ENCODE data around the gene B3GALNT1.

Gene B3GALNT1

GRCh38 chr3:161072751-161073150, 32.4 kb downstream of the B3GALNT1 start:
- Histone ChIP-seq H3K4ac (ENCODE audit: low read length) (no peak overlapping the region), H3K79me1 (ENCODE audit: low read depth, low read length) (no peaks in the 10 kb centered on the region), H3K27me3 (ENCODE audit: control insufficient read depth in 3 of 3, insufficient read depth in 3 of 3, low read depth in 1 of 3, low read length in 3 of 3) (no peaks in the 10 kb centered on the region), H3K4me1 (ENCODE audit: control insufficient read depth in 2 of 2, insufficient read depth in 1 of 2, low read depth in 1 of 2, low read length in 2 of 2) (peaks cover 0 to 5% of the 10 kb centered on the region in 2 donors), H3K18ac (ENCODE audit: low read length) (no peak overlapping the region), H4K91ac (ENCODE audit: low read depth, low read length, poor library complexity) (no peak overlapping the region), H2BK120ac (ENCODE audit: low read depth, low read length) (no peak overlapping the region), H3K23ac (ENCODE audit: low read depth, low read length, poor library complexity) (no peak overlapping the region), H3K4me2 (ENCODE audit: insufficient read depth, low read length, poor library complexity, severe bottlenecking) (no peak overlapping the region), H2AFZ (ENCODE audit: low read length) (no peak overlapping the region), H2AK5ac (ENCODE audit: low read depth, low read length) (no peak overlapping the region), H2BK12ac (ENCODE audit: low read length) (no peak overlapping the region), H3K27ac (replicated peaks; ENCODE audit: low read length) (no peak overlapping the region), H3K36me3 (replicated peaks in 1 of 2; ENCODE audit: control insufficient read depth in 2 of 2, insufficient read depth in 2 of 2, low read length in 2 of 2) (peaks cover 0 to 20% of the 10 kb centered on the region in 2 donors), H4K8ac (ENCODE audit: low read depth, low read length) (no peak overlapping the region), H3K9ac (ENCODE audit: low read depth, low read length, poor library complexity) (no peak overlapping the region), H3K9me3 (replicated peaks in 1 of 2; ENCODE audit: control insufficient read depth in 2 of 2, insufficient read depth in 1 of 2, low read depth in 1 of 2, low read length in 2 of 2) (no peaks in the 10 kb centered on the region), H2BK5ac (ENCODE audit: low read length) (no peak overlapping the region), H3K14ac (ENCODE audit: low read length) (no peak overlapping the region), H3K4me3 (ENCODE audit: low read length in 2 of 2) (no peak overlapping the region), H2BK15ac (ENCODE audit: low read length) (no peak overlapping the region)
- no peak for DNase-seq (ENCODE audit: low spot score)

- H4K8ac ChIP-seq (ENCODE audit: low read depth, low read length): no peak overlapping the region
- H2BK15ac ChIP-seq (ENCODE audit: low read length): no peak overlapping the region
- no peak overlapping the region for H2BK5ac ChIP-seq (ENCODE audit: low read length)
- peaks cover 2 to 26% of the 10 kb centered on the region in 2 donors for H3K36me3 ChIP-seq (replicated peaks in 1 of 2; ENCODE audit: control insufficient read depth in 2 of 2, insufficient read depth in 2 of 2, low read length in 2 of 2)
- no peak overlapping the region for H2BK12ac ChIP-seq (ENCODE audit: low read length)
- no peaks in the 10 kb centered on the region for H3K9me3 ChIP-seq (replicated peaks in 1 of 2; ENCODE audit: control insufficient read depth in 2 of 2, insufficient read depth in 1 of 2, low read depth in 1 of 2, low read length in 2 of 2)
- no peak overlapping the region for H2AFZ ChIP-seq (ENCODE audit: low read length)
- H3K4me1 ChIP-seq (ENCODE audit: control insufficient read depth in 2 of 2, insufficient read depth in 1 of 2, low read depth in 1 of 2, low read length in 2 of 2): peaks cover 0 to 5% of the 10 kb centered on the region in 2 donors
- H3K4me3 ChIP-seq (ENCODE audit: low read length in 2 of 2): no peak overlapping the region
- DNase-seq (ENCODE audit: low spot score): no peak
- no peak overlapping the region for H3K23ac ChIP-seq (ENCODE audit: low read depth, low read length, poor library complexity)
- no peaks in the 10 kb centered on the region for H3K79me1 ChIP-seq (ENCODE audit: low read depth, low read length)
- H3K4me2 ChIP-seq (ENCODE audit: insufficient read depth, low read length, poor library complexity, severe bottlenecking): no peak overlapping the region
- H2AK5ac ChIP-seq (ENCODE audit: low read depth, low read length): no peak overlapping the region
- no peak overlapping the region for H3K4ac ChIP-seq (ENCODE audit: low read length)
- no peaks in the 10 kb centered on the region for H3K27me3 ChIP-seq (ENCODE audit: control insufficient read depth in 3 of 3, insufficient read depth in 3 of 3, low read depth in 1 of 3, low read length in 3 of 3)
- H4K91ac ChIP-seq (ENCODE audit: low read depth, low read length, poor library complexity): no peak overlapping the region
- H2BK120ac ChIP-seq (ENCODE audit: low read depth, low read length): no peak overlapping the region
- no CpG with 5 or more reads among the region's 1 CpG for WGBS, 2 donors (ENCODE audit: extremely low coverage in 2 of 2, insufficient read length in 2 of 2, insufficient replicate concordance in 1 of 2)
- no peak overlapping the region for H3K27ac ChIP-seq (replicated peaks; ENCODE audit: low read length)
- H3K9ac ChIP-seq (ENCODE audit: low read depth, low read length, poor library complexity): no peak overlapping the region
- H3K18ac ChIP-seq (ENCODE audit: low read length): no peak overlapping the region
- H3K14ac ChIP-seq (ENCODE audit: low read length): no peak overlapping the region
Measured at GRCh38 chr3:161072211-161072621, 32.9 kb downstream of the B3GALNT1 start.

- Histone ChIP-seq H3K4me1 (ENCODE audit: control insufficient read depth in 2 of 2, insufficient read depth in 1 of 2, low read depth in 1 of 2, low read length in 2 of 2) (peaks cover 0 to 5% of the 10 kb centered on the region in 2 donors), H3K4ac (ENCODE audit: low read length) (no peak overlapping the region), H3K27me3 (ENCODE audit: control insufficient read depth in 3 of 3, insufficient read depth in 3 of 3, low read depth in 1 of 3, low read length in 3 of 3) (no peaks in the 10 kb centered on the region), H3K4me3 (ENCODE audit: low read length in 2 of 2) (no peak overlapping the region), H2BK15ac (ENCODE audit: low read length) (no peak overlapping the region), H3K9me3 (replicated peaks in 1 of 2; ENCODE audit: control insufficient read depth in 2 of 2, insufficient read depth in 1 of 2, low read depth in 1 of 2, low read length in 2 of 2) (no peaks in the 10 kb centered on the region), H2BK12ac (ENCODE audit: low read length) (no peak overlapping the region), H3K36me3 (replicated peaks in 1 of 2; ENCODE audit: control insufficient read depth in 2 of 2, insufficient read depth in 2 of 2, low read length in 2 of 2) (peaks cover 2 to 26% of the 10 kb centered on the region in 2 donors), H3K9ac (ENCODE audit: low read depth, low read length, poor library complexity) (no peak overlapping the region), H3K18ac (ENCODE audit: low read length) (no peak overlapping the region), H3K79me1 (ENCODE audit: low read depth, low read length) (no peaks in the 10 kb centered on the region), H3K14ac (ENCODE audit: low read length) (no peak overlapping the region), H4K8ac (ENCODE audit: low read depth, low read length) (no peak overlapping the region), H3K27ac (replicated peaks; ENCODE audit: low read length) (no peak overlapping the region), H2BK120ac (ENCODE audit: low read depth, low read length) (no peak overlapping the region), H3K23ac (ENCODE audit: low read depth, low read length, poor library complexity) (no peak overlapping the region), H2AK5ac (ENCODE audit: low read depth, low read length) (no peak overlapping the region), H3K4me2 (ENCODE audit: insufficient read depth, low read length, poor library complexity, severe bottlenecking) (no peak overlapping the region), H2BK5ac (ENCODE audit: low read length) (no peak overlapping the region), H4K91ac (ENCODE audit: low read depth, low read length, poor library complexity) (no peak overlapping the region), H2AFZ (ENCODE audit: low read length) (no peak overlapping the region)
- no CpG with 5 or more reads among the region's 6 CpGs for WGBS, 2 donors (ENCODE audit: extremely low coverage in 2 of 2, insufficient read length in 2 of 2, insufficient replicate concordance in 1 of 2)
- DNase-seq (ENCODE audit: low spot score): no peak
Measured at GRCh38 chr3:161070980-161071663, 34.0 kb downstream of the B3GALNT1 start.

GRCh38 chr3:161070252-161070930, 34.8 kb downstream of the B3GALNT1 start:
- H3K4me3 ChIP-seq (ENCODE audit: low read length in 2 of 2): no peak overlapping the region
- H3K9ac ChIP-seq (ENCODE audit: low read depth, low read length, poor library complexity): no peak overlapping the region
- H2AK5ac ChIP-seq (ENCODE audit: low read depth, low read length): no peak overlapping the region
- no peak overlapping the region for H2BK15ac ChIP-seq (ENCODE audit: low read length)
- H3K4me1 ChIP-seq (ENCODE audit: control insufficient read depth in 2 of 2, insufficient read depth in 1 of 2, low read depth in 1 of 2, low read length in 2 of 2): peaks cover 0 to 5% of the 10 kb centered on the region in 2 donors
- no CpG with 5 or more reads among the region's 9 CpGs for WGBS, 2 donors (ENCODE audit: extremely low coverage in 2 of 2, insufficient read length in 2 of 2, insufficient replicate concordance in 1 of 2)
- H2BK12ac ChIP-seq (ENCODE audit: low read length): no peak overlapping the region
- no peaks in the 10 kb centered on the region for H3K27me3 ChIP-seq (ENCODE audit: control insufficient read depth in 3 of 3, insufficient read depth in 3 of 3, low read depth in 1 of 3, low read length in 3 of 3)
- no peak overlapping the region for H3K4ac ChIP-seq (ENCODE audit: low read length)
- no peak overlapping the region for H3K4me2 ChIP-seq (ENCODE audit: insufficient read depth, low read length, poor library complexity, severe bottlenecking)
- no peak overlapping the region for H3K27ac ChIP-seq (replicated peaks; ENCODE audit: low read length)
- no peak overlapping the region for H3K23ac ChIP-seq (ENCODE audit: low read depth, low read length, poor library complexity)
- no peak overlapping the region for H2BK120ac ChIP-seq (ENCODE audit: low read depth, low read length)
- H3K14ac ChIP-seq (ENCODE audit: low read length): peak overlapping the region; percentile 14
- no peak overlapping the region for H4K8ac ChIP-seq (ENCODE audit: low read depth, low read length)
- H2AFZ ChIP-seq (ENCODE audit: low read length): no peak overlapping the region
- DNase-seq (ENCODE audit: low spot score): no peak
- peaks cover 2 to 26% of the 10 kb centered on the region in 2 donors for H3K36me3 ChIP-seq (replicated peaks in 1 of 2; ENCODE audit: control insufficient read depth in 2 of 2, insufficient read depth in 2 of 2, low read length in 2 of 2)
- no peaks in the 10 kb centered on the region for H3K9me3 ChIP-seq (replicated peaks in 1 of 2; ENCODE audit: control insufficient read depth in 2 of 2, insufficient read depth in 1 of 2, low read depth in 1 of 2, low read length in 2 of 2)
- no peak overlapping the region for H3K18ac ChIP-seq (ENCODE audit: low read length)
- H3K79me1 ChIP-seq (ENCODE audit: low read depth, low read length): no peaks in the 10 kb centered on the region
- no peak overlapping the region for H2BK5ac ChIP-seq (ENCODE audit: low read length)
- no peak overlapping the region for H4K91ac ChIP-seq (ENCODE audit: low read depth, low read length, poor library complexity)

Measured in neuronal stem cell (in vitro differentiated cells).